Measurements from ENCODE around the gene ETS2.
A peak's percentile ranks its signal among the peaks of the same experiment; 100 is the strongest.

ETS2 gene

GRCh38 chr21:38802050-38803026 is 3.4 kb upstream of the ETS2 start:
- peak; percentile 59 for DNase-seq

- no peak for DNase-seq
These were observed 2.6 kb upstream of the ETS2 start for GRCh38 chr21:38803075-38803660.

- no peak for DNase-seq
These were observed 1.5 kb upstream of the ETS2 start for GRCh38 chr21:38804030-38804788.

GRCh38 chr21:38804789-38805327 is 871 bp upstream of the ETS2 start:
- peak; percentile 66 for DNase-seq

GRCh38 chr21:38806153-38806941 is 618 bp downstream of the ETS2 start:
- DNase-seq, result peak; percentile 60

- DNase-seq, result peak; percentile 72
These were observed 1.2 kb downstream of the ETS2 start for GRCh38 chr21:38806942-38807284.

GRCh38 chr21:38807441-38807871 is 1.7 kb downstream of the ETS2 start:
- DNase-seq, result no peak

- DNase-seq, result peak; percentile 53
These were observed 2.3 kb downstream of the ETS2 start for GRCh38 chr21:38807986-38808385.

GRCh38 chr21:38809198-38809878 is 3.6 kb downstream of the ETS2 start:
- peak; percentile 68 for DNase-seq

- DNase-seq, result peak; percentile 47
These were observed 4.5 kb downstream of the ETS2 start for GRCh38 chr21:38810034-38810825.

- no peak for DNase-seq
These were observed 5.1 kb downstream of the ETS2 start for GRCh38 chr21:38810826-38811164.

GRCh38 chr21:38811257-38811656 is 5.5 kb downstream of the ETS2 start:
- DNase-seq, result no peak

- no peak for DNase-seq
These were observed 7.4 kb downstream of the ETS2 start for GRCh38 chr21:38813143-38813542.

GRCh38 chr21:38813547-38813946 is 7.8 kb downstream of the ETS2 start:
- no peak for DNase-seq

- no peak for DNase-seq
These were observed 8.7 kb downstream of the ETS2 start for GRCh38 chr21:38814126-38815059.

GRCh38 chr21:38815060-38815405 is 9.3 kb downstream of the ETS2 start:
- DNase-seq, result no peak

- no peak for DNase-seq
These were observed 10.8 kb downstream of the ETS2 start for GRCh38 chr21:38816400-38816977.

- no peak for DNase-seq
These were observed 11.9 kb downstream of the ETS2 start for GRCh38 chr21:38817371-38818324.

Data from hematopoietic multipotent progenitor cell treated with erythropoietin and hydrocortisone succinate and interleukin-3 and kit ligand, for 4 days (in vitro differentiated cells).